SK-N-SH treated with all-trans-retinoic acid at 6 μM for 48 hours (cell line): ENCODE data around the gene KIF22.

Experiments used
- ATAC-seq: fragments of 200-7000 bp; cut with Tn5 transposase; 3 replicates; pipeline ENCODE4 v1.9.1; 2020; ENCODE audit warnings: mild to moderate bottlenecking, moderate library complexity
- ARNTL ChIP-seq: fragments of 450-650 bp; formaldehyde crosslinking; IDR thresholded peaks from 2 replicates; pipeline ENCODE4 v1.5.0; 2020; ENCODE audit warnings: low read depth, mild to moderate bottlenecking, moderate library complexity, borderline replicate concordance
- CSDC2 ChIP-seq: fragments of 250-450 bp; sonication (Bioruptor Pico); IDR thresholded peaks from 2 replicates; pipeline ENCODE4 v1.5.0; 2020; ENCODE audit warnings: mild to moderate bottlenecking, moderate library complexity
- CSRNP3 ChIP-seq: fragments of 250-450 bp; sonication (Bioruptor Pico); IDR thresholded peaks from 2 replicates; pipeline ENCODE4 v1.5.1; 2021; ENCODE audit warnings: mild to moderate bottlenecking, moderate library complexity
- ESRRG ChIP-seq: fragments of 250-450 bp; sonication (Bioruptor Pico); IDR thresholded peaks from 2 replicates; pipeline ENCODE4 v1.6.1; 2021; ENCODE audit warnings: mild to moderate bottlenecking
- GLIS3 ChIP-seq: fragments of 250-450 bp; sonication (Bioruptor Pico); IDR thresholded peaks from 2 replicates; pipeline ENCODE4 v1.5.0; 2020; ENCODE audit warnings: mild to moderate bottlenecking, moderate library complexity
- ISL1 ChIP-seq: fragments of 250-450 bp; sonication (Bioruptor Pico); IDR thresholded peaks from 2 replicates; pipeline ENCODE4 v2.1.2; 2022; ENCODE audit warnings: mild to moderate bottlenecking, moderate library complexity
- OSR1 ChIP-seq: fragments of 250-450 bp; sonication (Bioruptor Pico); IDR thresholded peaks from 2 replicates; pipeline ENCODE4 v1.8.0; 2022; ENCODE audit warnings: moderate library complexity, mild to moderate bottlenecking, inconsistent platforms
- POU6F1 ChIP-seq: fragments of 250-450 bp; sonication (Bioruptor Pico); IDR thresholded peaks from 2 replicates; pipeline ENCODE4 v1.8.0; 2021; ENCODE audit warnings: low read depth, mild to moderate bottlenecking, moderate library complexity, borderline replicate concordance
- PPARA ChIP-seq: fragments of 250-450 bp; sonication (Bioruptor Pico); IDR thresholded peaks from 2 replicates; pipeline ENCODE4 v1.5.0; 2020; ENCODE audit warnings: mild to moderate bottlenecking, borderline replicate concordance
- RARB ChIP-seq: fragments of 250-450 bp; sonication (Bioruptor Pico); IDR thresholded peaks from 2 replicates; pipeline ENCODE4 v1.8.0; 2021; ENCODE audit warnings: mild to moderate bottlenecking, moderate library complexity
- SNAI2 ChIP-seq: fragments of 250-450 bp; sonication (Bioruptor Pico); IDR thresholded peaks from 2 replicates; pipeline ENCODE4 v1.5.0; 2020; ENCODE audit warnings: mild to moderate bottlenecking, moderate library complexity
- TCF4 ChIP-seq: fragments of 250-450 bp; sonication (Bioruptor Pico); IDR thresholded peaks from 2 replicates; pipeline ENCODE4 v1.8.0; 2021; ENCODE audit warnings: mild to moderate bottlenecking, moderate library complexity, borderline replicate concordance
- TOX ChIP-seq: fragments of 250-450 bp; sonication (Bioruptor Pico); IDR thresholded peaks from 2 replicates; pipeline ENCODE4 v1.8.0; 2021; ENCODE audit warnings: mild to moderate bottlenecking, moderate library complexity, borderline replicate concordance
- ZC3H10 ChIP-seq: fragments of 250-450 bp; sonication (Bioruptor Pico); IDR thresholded peaks from 2 replicates; pipeline ENCODE4 v1.5.1; 2021; ENCODE audit warnings: mild to moderate bottlenecking, moderate library complexity
- ZFP3 ChIP-seq: fragments of 250-450 bp; sonication (Bioruptor Pico); IDR thresholded peaks from 2 replicates; pipeline ENCODE4 v1.5.0; 2020; ENCODE audit warnings: mild to moderate bottlenecking, moderate library complexity
- ZFP30 ChIP-seq: fragments of 450-650 bp; formaldehyde crosslinking; IDR thresholded peaks from 2 replicates; pipeline ENCODE4 v1.5.0; 2022; ENCODE audit warnings: mild to moderate bottlenecking, moderate library complexity
- ZNF70 ChIP-seq: fragments of 450-650 bp; formaldehyde crosslinking; IDR thresholded peaks from 2 replicates; pipeline ENCODE4 v1.5.0; 2020; ENCODE audit warnings: mild to moderate bottlenecking, moderate library complexity
- ZNF8 ChIP-seq: fragments of 450-650 bp; formaldehyde crosslinking; IDR thresholded peaks from 2 replicates; pipeline ENCODE4 v1.5.0; 2020; ENCODE audit warnings: mild to moderate bottlenecking, moderate library complexity
- TF ChIP-seq, protein P1 (sequence below): fragments of 250-450 bp; sonication (Bioruptor Pico); IDR thresholded peaks from 2 replicates; pipeline ENCODE4 v1.8.0; 2020; ENCODE audit warnings: mild to moderate bottlenecking, moderate library complexity, borderline replicate concordance
- TF ChIP-seq, protein P2 (sequence below): fragments of 250-450 bp; sonication (Bioruptor Pico); IDR thresholded peaks from 2 replicates; pipeline ENCODE4 v1.5.1; 2020; ENCODE audit warnings: low read depth, mild to moderate bottlenecking, moderate library complexity

Gene KIF22

DNA sequence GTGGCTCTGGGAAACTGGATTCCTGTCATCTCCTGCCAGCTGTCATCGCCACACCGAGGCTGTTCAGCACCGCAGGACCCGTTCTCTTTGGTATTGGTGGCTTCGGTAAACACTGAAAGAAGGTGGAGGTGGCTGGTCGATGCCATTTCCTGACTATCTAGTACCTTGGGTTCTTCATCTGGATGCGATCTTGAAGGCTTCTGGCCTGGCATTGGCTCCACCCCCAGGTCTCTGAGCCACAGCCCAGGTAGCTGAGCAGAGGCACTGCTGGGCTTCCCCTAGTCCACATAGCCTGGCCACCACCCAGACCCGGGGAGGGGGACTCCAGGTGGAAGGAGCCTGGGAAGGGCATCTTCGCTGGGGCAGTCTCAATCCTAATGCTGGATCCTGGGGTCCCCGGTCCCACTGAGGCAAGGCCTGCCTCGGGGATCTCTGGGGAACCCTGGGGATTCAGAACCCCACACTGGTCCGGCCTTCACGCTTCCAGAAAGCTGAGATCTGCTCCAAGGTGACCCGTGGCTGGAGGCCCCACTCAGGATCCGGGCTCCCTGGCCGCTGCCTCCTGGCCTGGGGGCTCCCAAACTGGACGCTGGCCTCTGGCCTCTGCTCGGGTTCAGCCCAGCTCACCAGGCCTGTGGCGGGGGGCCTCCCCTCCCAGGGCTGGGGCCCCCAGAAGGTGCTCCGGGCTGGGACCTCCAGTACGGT is 46.6 kb upstream of the KIF22 start:
- no peak for ATAC-seq
- TF ChIP-seq ZFP3 (CRISPR knock-in tag) = no peak
- TF ChIP-seq CSRNP3 (CRISPR knock-in tag) = no peak
- TF ChIP-seq ZC3H10 = no peak
- TF ChIP-seq ESRRG = no peak
- TF ChIP-seq, protein P1, sequence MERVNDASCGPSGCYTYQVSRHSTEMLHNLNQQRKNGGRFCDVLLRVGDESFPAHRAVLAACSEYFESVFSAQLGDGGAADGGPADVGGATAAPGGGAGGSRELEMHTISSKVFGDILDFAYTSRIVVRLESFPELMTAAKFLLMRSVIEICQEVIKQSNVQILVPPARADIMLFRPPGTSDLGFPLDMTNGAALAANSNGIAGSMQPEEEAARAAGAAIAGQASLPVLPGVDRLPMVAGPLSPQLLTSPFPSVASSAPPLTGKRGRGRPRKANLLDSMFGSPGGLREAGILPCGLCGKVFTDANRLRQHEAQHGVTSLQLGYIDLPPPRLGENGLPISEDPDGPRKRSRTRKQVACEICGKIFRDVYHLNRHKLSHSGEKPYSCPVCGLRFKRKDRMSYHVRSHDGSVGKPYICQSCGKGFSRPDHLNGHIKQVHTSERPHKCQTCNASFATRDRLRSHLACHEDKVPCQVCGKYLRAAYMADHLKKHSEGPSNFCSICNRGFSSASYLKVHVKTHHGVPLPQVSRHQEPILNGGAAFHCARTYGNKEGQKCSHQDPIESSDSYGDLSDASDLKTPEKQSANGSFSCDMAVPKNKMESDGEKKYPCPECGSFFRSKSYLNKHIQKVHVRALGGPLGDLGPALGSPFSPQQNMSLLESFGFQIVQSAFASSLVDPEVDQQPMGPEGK (CRISPR knock-in tag) = no peak
- TF ChIP-seq ZNF70 (CRISPR knock-in tag) = no peak
- no peak for TF ChIP-seq TCF4 (CRISPR knock-in tag)
- no peak for TF ChIP-seq PPARA (CRISPR knock-in tag)
- no peak for TF ChIP-seq TOX (CRISPR knock-in tag)
- no peak for TF ChIP-seq GLIS3 (CRISPR knock-in tag)
- no peak for TF ChIP-seq ARNTL (CRISPR knock-in tag)
- no peak for TF ChIP-seq ZFP30 (CRISPR knock-in tag)

DNA sequence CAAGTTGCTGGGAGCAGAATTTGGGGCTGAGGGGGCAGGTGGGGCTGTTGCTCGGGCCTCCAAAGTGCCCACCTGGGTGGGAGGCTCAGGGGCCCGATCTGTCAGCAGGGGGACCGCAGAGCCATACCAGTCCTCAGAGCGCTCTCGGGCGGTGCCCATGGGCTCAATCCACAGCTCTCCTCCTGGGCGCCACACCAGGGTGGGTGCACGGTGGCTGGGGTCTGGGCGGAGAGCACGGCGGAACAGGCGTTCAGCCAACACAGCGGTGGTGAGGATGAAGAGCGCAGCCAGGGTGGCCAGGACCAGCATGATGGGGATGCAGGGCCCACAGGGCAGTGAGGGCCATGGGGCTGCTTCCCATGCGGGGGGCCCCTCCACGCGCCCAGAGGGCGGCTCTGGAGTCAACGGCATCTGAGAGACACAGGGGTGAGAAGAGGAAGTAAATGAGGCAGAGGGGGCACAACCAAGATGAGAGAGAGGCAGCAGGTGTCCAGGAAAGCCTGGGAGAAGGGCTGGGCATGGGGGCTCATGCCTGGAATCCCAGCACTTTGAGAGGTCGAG is 45.9 kb upstream of the KIF22 start:
- TF ChIP-seq ZNF70 (CRISPR knock-in tag) (no peak), RARB (no peak), SNAI2 (CRISPR knock-in tag) (no peak), ZFP3 (CRISPR knock-in tag) (no peak)
- ATAC-seq = no peak

- ATAC-seq = no peak
- no peak for TF ChIP-seq ESRRG
- TF ChIP-seq ZFP3 (CRISPR knock-in tag) = no peak
- no peak for TF ChIP-seq CSRNP3 (CRISPR knock-in tag)
- TF ChIP-seq OSR1 = no peak
- TF ChIP-seq POU6F1 (CRISPR knock-in tag) = no peak
- no peak for TF ChIP-seq CSDC2 (CRISPR knock-in tag)
- no peak for TF ChIP-seq ARNTL (CRISPR knock-in tag)
- no peak for TF ChIP-seq RARB
- no peak for TF ChIP-seq ZNF70 (CRISPR knock-in tag)
- TF ChIP-seq ZNF8 (CRISPR knock-in tag) = no peak
- TF ChIP-seq ISL1 (CRISPR knock-in tag) = no peak
- TF ChIP-seq, protein P2, sequence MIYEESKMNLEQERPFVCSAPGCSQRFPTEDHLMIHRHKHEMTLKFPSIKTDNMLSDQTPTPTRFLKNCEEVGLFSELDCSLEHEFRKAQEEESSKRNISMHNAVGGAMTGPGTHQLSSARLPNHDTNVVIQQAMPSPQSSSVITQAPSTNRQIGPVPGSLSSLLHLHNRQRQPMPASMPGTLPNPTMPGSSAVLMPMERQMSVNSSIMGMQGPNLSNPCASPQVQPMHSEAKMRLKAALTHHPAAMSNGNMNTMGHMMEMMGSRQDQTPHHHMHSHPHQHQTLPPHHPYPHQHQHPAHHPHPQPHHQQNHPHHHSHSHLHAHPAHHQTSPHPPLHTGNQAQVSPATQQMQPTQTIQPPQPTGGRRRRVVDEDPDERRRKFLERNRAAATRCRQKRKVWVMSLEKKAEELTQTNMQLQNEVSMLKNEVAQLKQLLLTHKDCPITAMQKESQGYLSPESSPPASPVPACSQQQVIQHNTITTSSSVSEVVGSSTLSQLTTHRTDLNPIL (CRISPR knock-in tag) = no peak
- TF ChIP-seq ZC3H10 = no peak
- TF ChIP-seq TOX (CRISPR knock-in tag) = no peak
- no peak for TF ChIP-seq SNAI2 (CRISPR knock-in tag)
- no peak for TF ChIP-seq PPARA (CRISPR knock-in tag)
Measured at GRCh38 chr16:29745121-29745852, 45.3 kb upstream of the KIF22 start.
